ENCODE measurements around the gene MC1R.

MC1R gene

GRCh38 chr16:89897204-89897603 lies 21.5 kb upstream of the MC1R start:
- DNase-seq, result no peak

DNA sequence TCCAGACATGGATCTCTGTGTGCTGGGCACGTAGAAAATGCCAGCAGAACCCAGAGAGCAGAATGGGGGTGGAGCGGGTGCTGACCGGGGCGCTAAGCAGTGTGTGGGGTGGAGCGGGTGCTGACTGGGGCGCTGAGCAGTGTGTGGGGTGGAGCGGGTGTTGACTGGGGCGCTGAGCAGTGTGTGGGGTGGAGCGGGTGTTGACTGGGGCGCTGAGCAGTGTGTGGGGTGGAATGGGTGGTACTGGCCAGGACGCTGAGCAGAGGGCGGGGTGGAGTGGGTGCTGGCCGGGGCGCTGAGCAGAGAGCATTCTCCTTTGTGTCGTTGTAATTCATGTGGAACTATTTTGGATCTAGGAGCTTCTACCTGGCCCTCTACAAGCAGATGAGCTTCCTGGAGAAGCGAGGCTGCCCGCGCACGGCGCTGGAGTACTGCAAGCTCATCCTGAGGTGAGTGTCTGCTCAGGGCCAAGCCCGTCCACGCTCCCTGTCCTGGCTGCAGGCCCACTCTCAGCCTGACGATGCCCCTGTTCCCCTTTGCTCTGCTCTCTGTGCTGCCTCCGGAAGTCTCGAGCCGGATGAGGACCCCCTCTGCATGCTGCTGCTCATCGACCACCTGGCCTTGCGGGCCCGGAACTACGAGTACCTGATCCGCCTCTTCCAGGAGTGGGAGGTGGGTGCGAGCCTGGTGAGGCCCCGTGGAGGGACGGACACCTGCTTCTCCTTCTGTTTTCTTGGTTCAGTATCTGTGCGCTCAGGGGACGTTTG lies 20.3 kb upstream of the MC1R start:
- DNase-seq, result no peak

DNA sequence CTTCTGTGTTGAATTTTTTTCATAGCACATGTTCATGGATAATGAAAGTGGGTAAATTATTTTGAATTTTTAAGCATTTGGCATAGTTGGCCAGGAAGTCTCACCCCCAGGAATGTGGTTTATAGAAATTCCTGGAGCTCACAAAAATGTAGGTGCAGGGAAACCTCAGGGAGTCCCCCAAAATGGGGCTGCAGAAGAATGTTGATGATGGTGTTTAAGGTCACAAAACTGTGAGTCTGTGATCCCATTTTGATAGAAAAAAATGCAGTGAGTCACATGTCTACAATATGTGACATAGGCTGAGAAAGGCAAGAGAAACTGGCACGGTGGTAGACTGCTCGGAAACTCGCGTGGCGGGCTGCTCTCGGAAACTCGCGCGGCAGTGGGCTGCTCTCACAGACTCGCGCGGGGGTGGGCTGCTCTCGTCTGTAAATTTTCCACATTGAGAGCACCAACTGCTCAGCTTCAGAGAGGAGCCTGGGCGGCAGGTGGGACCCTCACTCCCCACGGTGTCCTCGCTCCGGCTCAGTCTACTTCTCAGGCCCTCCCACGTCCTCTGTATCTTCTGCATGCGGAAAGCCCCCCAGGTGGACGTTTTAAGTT lies 18.7 kb upstream of the MC1R start:
- no peak for DNase-seq

DNA sequence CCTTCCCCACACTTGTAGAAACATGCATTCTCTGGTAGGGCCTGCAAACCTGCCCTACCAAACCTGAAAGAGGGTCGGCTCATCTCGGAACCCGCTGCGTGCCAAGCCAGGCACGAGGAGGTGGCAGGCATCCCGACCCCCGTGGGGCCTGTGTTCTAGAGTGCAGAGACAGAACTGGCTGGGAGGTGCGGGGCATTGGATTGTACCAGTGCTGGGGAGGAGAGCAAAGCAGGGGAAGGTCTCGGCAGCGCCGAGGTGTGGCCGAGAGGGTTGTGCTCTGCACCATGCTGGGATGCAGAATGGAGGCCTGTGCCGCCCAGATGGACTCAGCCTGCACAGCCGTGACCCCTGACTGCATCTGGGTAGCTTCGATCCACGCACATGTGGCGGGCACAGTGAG lies 17.8 kb upstream of the MC1R start:
- no peak for DNase-seq

GRCh38 chr16:89902980-89903379 lies 15.7 kb upstream of the MC1R start:
- DNase-seq, result no peak

- no peak for DNase-seq
These were observed 14.7 kb upstream of the MC1R start for GRCh38 chr16:89903908-89904515.

DNA sequence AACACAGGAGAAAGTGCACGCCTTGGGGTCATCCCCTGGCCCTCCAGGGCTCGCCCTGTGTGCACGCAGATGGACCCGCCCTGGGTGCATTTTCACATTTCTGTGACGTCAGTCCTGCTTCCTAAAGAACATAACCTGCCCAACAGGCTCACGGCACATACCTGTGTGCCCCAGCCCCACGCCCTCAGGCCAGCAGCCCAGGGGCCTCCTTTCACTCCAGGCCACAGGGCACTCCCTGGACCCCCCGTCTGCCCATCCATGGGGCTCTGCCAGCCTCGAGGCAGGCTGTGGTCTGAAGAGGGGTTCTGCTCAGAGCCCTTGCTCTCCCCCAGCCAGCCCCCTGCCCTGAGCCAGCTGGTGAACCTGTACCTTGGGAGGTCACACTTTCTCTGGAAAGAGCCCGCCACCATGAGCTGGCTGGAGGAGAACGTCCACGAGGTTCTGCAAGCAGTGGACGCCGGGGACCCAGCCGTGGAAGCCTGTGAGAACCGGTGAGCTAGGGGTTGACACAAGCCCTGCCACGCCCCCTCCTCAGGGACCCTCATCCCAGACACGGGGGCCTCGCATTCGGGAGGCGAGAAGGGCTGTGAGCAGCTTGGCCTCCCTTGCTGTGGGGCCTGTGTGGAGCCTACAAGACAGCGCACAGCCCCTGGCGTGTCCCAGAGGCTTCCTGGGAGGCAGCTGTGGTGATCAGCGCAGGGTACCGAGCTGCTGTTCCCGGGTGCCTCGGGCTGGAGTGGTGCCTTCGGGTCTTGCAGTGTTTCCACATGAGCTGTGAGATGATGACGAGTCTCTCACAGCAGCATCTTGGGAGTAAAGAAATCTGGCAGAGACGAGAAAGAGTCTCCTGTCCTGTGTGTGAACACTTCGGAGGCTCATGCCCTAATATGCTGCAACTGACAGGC lies 13.8 kb upstream of the MC1R start:
- no peak for DNase-seq

GRCh38 chr16:89905511-89906139 lies 13.0 kb upstream of the MC1R start:
- DNase-seq, result no peak

GRCh38 chr16:89906140-89907025 lies 12.3 kb upstream of the MC1R start:
- no peak for DNase-seq

DNA sequence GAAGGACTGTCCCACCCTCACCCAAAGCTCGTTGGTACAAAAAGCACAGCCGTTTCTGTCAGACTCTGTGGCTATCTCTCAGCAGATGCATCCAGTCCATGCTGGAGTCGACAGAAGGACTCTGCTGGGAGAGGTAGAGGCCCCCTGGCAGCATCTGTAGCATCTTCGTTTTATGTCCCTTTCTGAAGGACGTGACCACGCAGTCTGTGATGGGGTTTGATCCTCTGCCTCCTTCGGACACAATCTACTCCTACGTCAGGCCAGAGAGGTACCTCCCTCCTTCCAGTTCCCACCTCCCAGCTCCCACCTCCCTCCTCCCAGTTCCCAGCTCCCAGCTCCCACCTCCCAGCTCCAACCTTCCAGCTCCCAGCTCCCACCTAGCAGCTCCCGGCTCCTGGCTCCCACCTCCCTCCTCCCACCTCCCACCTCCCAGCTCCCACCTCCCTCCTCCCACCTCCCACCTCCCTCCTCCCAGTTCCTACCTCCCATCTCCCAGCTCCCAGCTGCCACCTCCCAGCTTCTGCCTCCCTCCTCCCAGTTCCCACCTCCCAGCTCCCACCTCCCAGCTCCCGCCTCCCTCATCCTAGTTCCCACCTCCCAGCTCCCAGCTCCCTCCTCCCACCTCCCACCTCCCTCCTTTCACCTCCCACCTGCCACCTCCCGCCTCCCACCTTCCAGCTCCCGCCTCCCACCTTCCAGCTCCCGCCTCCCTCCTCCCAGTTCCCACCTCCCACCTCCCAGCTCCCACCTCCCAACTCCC lies 11.4 kb upstream of the MC1R start:
- no peak for DNase-seq

DNA sequence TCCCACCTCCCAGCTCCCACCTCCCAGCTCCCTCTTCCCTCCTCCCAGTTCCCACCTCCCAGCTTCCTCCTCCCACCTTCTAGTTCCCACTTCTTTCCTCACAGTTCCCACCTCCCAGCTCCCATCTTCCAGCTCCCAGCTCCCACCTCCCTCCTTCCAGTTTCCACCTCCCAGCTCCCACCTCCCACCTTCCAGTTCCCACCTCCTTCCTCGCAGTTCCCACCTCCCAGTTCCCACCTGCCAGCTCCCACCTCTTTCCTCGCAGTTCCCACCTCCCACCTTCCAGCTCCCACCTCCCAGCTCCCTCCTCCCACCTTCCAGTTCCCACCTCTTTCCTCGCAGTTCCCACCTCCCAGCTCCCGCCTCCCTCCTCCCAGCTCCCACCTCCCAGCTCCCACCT lies 10.4 kb upstream of the MC1R start:
- no peak for DNase-seq

GRCh38 chr16:89909777-89910716 lies 8.6 kb upstream of the MC1R start:
- DNase-seq, result peak; percentile 46 to 49

GRCh38 chr16:89910717-89911354 lies 7.8 kb upstream of the MC1R start:
- DNase-seq, result no peak

DNA sequence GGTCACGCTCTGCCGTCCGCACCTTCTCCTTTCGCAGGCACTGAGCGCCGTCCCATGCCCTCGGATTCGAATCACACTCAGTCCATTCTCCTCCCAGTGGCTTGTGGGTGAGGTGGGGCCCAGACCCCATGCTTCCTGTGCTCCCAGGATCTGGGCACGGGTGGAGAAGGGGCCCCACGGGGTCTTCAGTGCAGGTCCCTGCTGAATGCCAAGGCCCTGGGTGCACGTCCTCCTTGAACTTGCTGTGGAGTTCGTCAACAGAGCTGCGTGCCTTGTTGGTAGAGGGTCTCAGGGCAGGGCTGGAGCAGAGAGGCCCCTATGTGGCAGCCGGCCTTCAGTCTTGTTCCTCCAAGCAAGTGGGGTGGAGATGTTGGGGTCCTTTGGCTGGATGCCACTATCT lies 7.3 kb upstream of the MC1R start:
- no peak for DNase-seq

DNA sequence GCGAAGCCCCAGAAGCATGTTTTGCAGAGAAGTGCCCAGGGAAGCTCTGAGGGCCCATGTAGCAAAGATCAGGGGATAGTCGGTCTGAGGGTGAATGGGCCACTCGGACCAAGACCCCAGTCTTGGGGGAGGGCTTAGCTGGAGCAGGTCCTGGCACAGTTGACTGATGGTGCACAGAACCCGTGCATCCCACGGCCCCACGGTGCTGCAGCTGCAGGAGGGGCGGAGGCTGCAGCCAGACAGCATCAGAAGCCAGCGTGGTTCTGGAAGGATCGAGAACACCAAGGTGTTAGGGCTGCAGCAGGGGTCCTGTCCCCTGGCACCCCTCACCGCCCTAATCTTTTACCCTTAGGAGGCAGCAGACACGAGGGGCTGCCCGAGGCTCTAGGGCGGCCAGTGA lies 6.5 kb upstream of the MC1R start:
- no peak for DNase-seq

DNA sequence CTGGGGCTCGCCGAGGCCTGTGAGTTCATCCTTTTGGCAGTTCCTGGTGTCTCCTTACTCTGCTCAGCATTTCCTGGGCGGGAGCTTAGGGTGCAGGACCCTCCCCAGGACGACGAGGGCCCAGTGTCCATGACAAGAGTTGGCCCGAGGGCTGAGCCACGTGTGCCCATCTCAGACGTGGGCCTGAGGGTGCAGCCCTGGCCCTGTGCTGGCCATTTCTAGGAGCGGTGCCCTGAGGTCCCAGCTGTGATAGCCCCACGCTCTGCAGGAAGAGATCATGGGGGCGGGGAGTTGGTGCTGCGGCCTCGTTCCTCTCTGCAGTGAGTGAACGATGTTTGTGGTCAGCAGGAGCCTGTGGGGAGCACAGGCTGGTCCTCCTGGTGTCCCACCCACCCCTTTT lies 6.0 kb upstream of the MC1R start:
- no peak for DNase-seq

DNA sequence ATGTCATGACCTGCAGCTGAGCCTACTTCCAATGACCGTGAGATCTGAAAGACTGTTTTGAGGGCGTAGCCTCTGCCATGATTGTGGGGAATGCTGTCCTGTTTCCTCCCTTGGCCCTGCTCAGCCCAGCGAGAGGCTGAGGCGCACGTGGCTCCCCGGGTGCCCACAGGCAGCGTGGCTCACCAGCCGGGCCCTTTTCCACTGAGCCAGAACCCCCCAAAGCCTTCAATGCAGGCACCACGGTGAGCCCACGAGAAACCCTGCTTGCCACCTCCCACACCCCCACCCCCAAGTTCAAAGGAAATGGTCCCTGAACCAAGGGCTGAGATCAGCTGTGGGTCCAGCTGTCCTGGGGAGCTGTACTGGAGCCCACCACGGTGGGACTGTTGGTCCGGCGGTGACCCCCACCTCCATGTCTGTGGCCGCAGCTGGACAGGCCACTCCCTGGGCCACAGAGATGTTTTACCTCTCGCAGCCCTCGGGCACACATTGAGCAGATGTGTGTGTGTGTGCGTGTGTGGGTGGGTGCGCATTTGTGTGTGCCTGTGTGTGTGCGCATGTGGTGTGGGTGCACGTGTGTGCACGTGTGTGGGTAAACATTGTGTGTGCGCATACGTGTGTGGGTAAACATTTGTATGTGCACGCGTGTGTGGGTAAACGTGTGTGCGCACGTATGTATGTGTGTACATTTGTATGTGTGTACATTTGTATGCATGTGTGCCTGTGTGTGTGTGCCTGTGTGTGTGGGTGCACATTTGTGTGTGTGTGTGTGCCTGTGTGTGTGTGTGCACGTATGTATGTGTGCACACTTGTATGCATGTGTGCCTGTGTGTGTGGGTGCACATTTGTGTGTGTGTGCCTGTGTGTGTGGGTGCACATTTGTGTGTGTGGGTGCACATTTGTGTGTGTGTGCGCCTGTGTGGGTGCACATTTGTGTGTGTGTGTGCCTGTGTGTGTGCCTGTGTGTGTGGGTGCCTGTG lies 5.0 kb upstream of the MC1R start:
- DNase-seq, result no peak

Data from AML-193 (cell line).